ENCODE data around the gene RPL39L.

GRCh38 chr3:187105700-187106099 is 33.6 kb downstream of the RPL39L start:
- TF ChIP-seq CTCF (conservative IDR thresholded peaks at IDR 0.05) (no peak), ZFX (IDR thresholded peaks at IDR 0.05) (no peak)

All from C4-2B (cell line).